Measurements from ENCODE around the gene TRIM36. TPM values are rescaled to one million over a fixed set of nuclear protein-coding genes. Genes with fewer than 3 reads are reported as not detected.

Gene TRIM36
- total RNA-seq, 1 experiment from 2014 or later = 12.6 TPM

DNA sequence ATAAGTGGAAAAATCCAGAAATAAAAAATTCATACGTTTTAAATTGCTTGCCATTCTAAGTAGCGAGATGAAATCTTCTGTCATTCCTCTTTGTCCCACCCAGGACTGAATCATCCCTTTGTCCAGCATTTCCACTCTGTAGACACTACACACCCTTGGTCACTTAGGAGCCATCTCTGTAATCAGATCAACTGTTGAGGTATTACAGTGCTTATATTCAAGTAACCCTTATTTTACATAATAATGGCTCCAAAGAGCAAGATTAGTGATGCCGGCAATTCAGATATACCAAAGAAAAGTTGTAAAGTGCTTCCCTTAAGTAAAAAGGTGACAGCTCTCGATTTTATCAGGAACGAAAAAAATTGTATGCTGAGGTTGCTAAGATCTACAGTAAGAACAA, 60.4 kb downstream of the TRIM36 start:
- RAD21 ChIA-PET (ENCODE audit: low non-redundant PET in 1 of 2, low total read pairs in 2 of 2, uncharacterized antibody in 2 of 2, unreplicated experiment in 2 of 2) = no interaction called here
- Histone ChIP-seq H3K4me2 (ENCODE audit: low read length) (no peak overlapping the region), H2AFZ (ENCODE audit: low read depth, low read length, poor library complexity, severe bottlenecking) (no peak overlapping the region), H3K4me1 (ENCODE audit: control insufficient read depth in 1 of 2, insufficient read depth in 2 of 2, low read length in 2 of 2) (no peaks in the 10 kb centered on the region), H3K27ac (ENCODE audit: low read depth, low read length) (no peak overlapping the region), H3K36me3 (ENCODE audit: control insufficient read depth in 1 of 2, insufficient read depth in 2 of 2, low read length in 2 of 2) (no peaks in the 10 kb centered on the region), H3K79me2 (ENCODE audit: insufficient read depth, low read length) (no peaks in the 10 kb centered on the region), H4K20me1 (ENCODE audit: insufficient read depth) (no peaks in the 10 kb centered on the region), H3K9me2 (ENCODE audit: insufficient read depth) (no peaks in the 10 kb centered on the region), H3K27me3 (ENCODE audit: insufficient read depth, low read length) (no peaks in the 10 kb centered on the region), H3K9me3 (ENCODE audit: control insufficient read depth in 1 of 2, insufficient read depth in 1 of 2, low read depth in 1 of 2, low read length in 2 of 2) (no peaks in the 10 kb centered on the region), H3K4me3 (replicated peaks in 1 of 2; ENCODE audit: low read depth in 1 of 2, low read length in 2 of 2) (no peak overlapping the region), H3K9ac (ENCODE audit: low read length) (no peak overlapping the region)
- BruUV-seq (replicated peaks) = no TSS peak
- intact Hi-C loops (cut with micrococcal nuclease) = no loop called here
- POLR2A ChIA-PET = no interaction called here
- ATAC-seq (no peak), DNase-seq (ENCODE audit: low read depth, low spot score) (no peak)
- CTCF ChIA-PET = no interaction called here
- TF ChIP-seq CTCF (IDR thresholded peaks at IDR 0.05 in 2 of 3, conservative IDR thresholded peaks at IDR 0.05 in 1 of 3; ENCODE audit: borderline replicate concordance in 1 of 3, insufficient read depth in 1 of 3, low read depth in 2 of 3, low read length in 2 of 3) = no peak
- TF ChIP-seq SRF (IDR thresholded peaks at IDR 0.05; ENCODE audit: low read depth) = no peak
- TF ChIP-seq FOSL1 (IDR thresholded peaks at IDR 0.05; ENCODE audit: low read depth) = no peak
- TF ChIP-seq, protein P1, sequence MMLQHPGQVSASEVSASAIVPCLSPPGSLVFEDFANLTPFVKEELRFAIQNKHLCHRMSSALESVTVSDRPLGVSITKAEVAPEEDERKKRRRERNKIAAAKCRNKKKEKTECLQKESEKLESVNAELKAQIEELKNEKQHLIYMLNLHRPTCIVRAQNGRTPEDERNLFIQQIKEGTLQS (IDR thresholded peaks at IDR 0.05) = no peak
- TF ChIP-seq POLR2AphosphoS5 (IDR thresholded peaks at IDR 0.05; ENCODE audit: low read depth, low read length) = no peak
- TF ChIP-seq CBX3 (IDR thresholded peaks at IDR 0.05; ENCODE audit: low read depth) = no peak
- TF ChIP-seq ZBTB33 (IDR thresholded peaks at IDR 0.05; ENCODE audit: extremely low read depth, insufficient replicate concordance, low read length) = no peak
- no peak for TF ChIP-seq POLR2A (IDR thresholded peaks at IDR 0.05; ENCODE audit: borderline replicate concordance, extremely low read depth, insufficient read depth, insufficient read length)
- TF ChIP-seq SIN3A (IDR thresholded peaks at IDR 0.05; ENCODE audit: low read depth) = no peak
- no peak for TF ChIP-seq ELF1 (IDR thresholded peaks at IDR 0.05; ENCODE audit: borderline replicate concordance, low read depth)
- no peak for TF ChIP-seq ZFX (IDR thresholded peaks at IDR 0.05)
- no peak for TF ChIP-seq EGR1 (IDR thresholded peaks at IDR 0.05; ENCODE audit: low read depth)
- TF ChIP-seq TCF7L2 (IDR thresholded peaks at IDR 0.05; ENCODE audit: borderline replicate concordance, extremely low read depth, insufficient read depth, insufficient read length) = no peak
- no peak for TF ChIP-seq YY1 (IDR thresholded peaks at IDR 0.05; ENCODE audit: extremely low read depth, insufficient replicate concordance, low read depth, low read length)
- no peak for TF ChIP-seq SP1 (IDR thresholded peaks at IDR 0.05; ENCODE audit: low read depth)
- TF ChIP-seq REST (IDR thresholded peaks at IDR 0.05; ENCODE audit: low read depth) = no peak
- TF ChIP-seq CEBPB (IDR thresholded peaks at IDR 0.05; ENCODE audit: low read depth) = no peak
